HG02678 (cell line): ENCODE data around the gene NLGN1.
"Not testable (repeated sequence)": the region's sequence is repeated elsewhere in the genome, so short reads cannot be mapped to it uniquely, and the experiment has no call there.

Experiments
- ATAC-seq: cut with Tn5 transposase; IDR thresholded peaks from one replicate; pipeline ENCODE4 v1.9.1; 2021; ENCODE audit warnings: mild to moderate bottlenecking, moderate library complexity; ENCODE audit not compliant: unreplicated experiment

NLGN1 gene

DNA sequence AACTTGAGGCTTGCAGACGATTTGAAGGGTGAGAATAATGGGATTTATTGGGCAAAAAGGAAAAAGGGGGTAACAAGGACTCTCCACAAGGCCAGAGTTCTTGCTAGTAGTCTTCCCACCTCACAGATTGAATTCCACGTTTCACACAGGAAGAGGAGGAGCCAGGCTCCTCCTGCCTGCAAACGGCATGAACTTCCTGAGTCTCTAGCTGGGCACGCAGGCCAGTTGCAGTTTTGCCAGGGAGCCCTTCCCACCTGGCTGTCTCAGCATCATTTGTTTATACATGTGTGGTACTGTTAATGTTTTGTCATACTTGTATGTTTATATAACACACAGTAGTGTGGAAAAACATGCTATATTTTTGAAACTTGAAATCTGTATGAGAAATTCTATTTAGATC is 155.0 kb downstream of the NLGN1 start:
- no peak for ATAC-seq

DNA sequence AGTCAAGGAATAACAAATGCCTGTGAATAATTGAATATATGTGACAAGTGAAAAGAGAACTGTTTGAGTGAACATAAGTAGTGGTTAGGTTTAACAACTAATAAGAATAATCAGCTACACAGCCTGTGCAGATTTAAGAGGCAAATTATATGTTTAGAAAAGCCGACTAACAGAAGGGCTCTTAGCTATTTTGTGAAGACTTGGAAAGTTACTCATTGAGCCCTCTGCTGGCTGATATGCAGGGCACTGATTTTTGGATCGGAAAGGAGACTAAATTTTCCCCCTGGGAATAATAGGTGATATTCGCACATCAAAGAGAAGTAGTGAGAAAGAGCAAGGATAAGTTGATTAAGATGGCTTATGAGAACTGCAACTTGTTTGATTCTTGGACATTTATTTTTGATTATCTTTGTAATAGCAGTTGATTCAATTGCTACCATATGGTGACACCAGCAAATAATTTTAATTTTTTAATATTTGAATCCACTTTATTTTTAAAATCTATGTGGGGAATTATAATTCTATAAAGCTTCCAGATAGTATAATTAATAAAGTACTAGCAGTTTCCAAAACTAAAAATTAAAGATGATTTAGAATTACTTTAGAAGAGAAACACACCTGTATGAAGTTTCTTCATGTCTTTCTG is 156.2 kb downstream of the NLGN1 start:
- no peak for ATAC-seq

DNA sequence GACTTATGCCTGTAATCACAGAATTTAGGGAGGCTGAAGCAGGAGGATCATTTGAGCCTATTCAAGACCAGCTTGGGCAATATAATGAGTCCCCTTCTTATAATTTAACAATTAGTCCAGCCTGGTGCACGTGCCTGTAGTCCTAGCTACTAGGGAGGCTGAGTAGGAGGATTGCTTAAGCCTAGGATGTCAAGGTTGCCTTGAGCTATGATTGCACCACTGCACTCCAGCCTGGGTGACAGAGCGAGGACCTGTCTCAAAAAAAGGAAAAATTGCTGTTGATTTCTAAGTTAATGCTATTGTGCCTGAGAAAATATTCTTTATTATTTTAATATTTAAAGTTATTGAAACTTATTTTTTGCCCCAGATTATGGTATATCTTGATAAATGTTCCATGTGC is 159.0 kb downstream of the NLGN1 start:
- ATAC-seq: no peak

DNA sequence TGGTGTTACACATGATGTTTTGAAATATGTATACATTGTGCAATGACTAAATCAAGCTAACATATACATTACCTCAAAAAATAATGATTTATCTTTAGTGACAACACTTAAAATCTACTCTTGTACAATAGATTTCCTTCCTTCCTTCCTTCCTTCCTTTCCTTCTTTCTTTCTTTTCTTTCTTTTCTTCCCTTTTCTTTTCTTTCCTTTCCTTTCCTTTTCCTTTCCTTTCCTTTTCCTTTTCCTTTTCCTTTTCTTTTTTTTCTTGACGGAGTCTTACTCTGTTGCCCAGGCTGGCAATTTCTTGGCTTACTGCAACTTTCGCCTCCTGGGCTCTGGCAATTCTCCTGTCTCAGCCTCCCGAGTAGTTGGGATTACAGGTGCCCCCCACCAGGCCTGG is 170.5 kb downstream of the NLGN1 start:
- ATAC-seq: no peak

DNA sequence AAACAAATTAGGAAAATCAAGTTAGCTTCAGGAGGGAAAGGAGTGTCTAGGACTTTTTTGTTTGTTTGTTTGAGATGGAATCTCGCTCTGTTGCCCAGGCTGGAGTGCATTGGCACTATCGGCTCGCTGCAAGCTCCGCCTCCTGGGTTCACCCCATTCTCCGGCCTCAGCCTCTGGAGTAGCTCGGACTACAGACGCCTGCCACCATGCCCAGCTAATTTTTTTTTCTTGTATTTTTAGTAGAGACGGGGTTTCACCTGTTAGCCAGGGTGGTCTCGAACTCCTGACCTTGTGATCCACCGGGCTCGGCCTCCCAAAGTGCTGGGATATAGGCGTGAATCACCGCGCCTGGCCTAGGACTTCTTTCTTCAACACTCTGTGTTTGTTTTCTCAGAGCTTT is 171.1 kb downstream of the NLGN1 start:
- ATAC-seq: no peak

DNA sequence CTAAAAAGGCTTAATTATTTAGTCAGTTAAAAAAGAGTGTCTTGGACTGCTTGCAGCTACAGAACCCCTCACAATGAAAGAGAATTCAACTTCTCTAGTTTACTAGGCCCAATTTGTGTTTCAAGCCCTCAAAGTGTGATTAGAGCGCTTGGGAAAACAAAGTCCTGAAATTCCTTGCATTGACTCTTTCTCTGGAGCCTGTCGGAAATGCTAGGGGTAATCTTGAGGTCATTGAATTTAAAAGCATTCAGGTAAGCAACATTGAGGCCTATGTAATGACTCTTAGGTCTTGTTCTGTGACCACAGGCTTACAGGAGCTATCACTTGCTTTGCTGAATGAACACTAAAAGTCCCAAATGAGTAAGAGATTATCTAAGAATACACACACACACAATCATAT is 186.0 kb downstream of the NLGN1 start:
- ATAC-seq: no peak

DNA sequence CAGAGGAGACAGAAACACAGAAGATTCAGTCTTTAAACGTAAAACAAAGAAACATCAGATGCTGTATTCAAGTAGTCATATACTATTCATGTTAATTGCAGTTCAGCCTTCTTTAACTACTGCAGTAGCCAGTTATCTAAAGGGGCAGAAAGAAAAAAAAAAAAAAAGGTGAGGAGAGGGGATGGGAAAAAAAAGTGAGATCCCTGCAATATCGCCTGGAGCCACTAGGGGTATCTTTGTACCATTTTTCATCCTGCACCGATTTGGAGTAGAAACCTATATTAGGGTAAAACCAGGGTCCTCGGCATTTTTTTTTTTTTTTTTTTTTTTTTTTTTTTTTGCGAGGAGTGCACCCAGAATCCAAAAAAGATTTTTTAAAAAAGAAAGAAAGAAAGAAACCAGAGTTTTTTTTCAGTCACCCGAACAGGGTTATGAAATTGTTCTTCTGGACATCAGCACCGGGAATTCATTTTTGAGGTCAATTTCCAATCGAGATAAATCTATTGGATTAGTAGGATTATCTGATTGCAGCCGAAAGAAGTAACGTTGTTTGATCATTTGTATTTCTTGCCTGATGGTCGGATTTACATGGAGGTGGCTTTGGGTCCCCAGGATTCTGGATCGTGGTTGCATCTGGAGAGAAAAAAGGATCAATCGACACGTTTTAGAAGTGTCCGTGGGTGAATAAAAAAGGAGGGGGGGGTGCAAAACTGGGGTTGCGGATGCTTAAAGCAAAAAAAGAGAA is 186.7 kb downstream of the NLGN1 start:
- no peak for ATAC-seq

DNA sequence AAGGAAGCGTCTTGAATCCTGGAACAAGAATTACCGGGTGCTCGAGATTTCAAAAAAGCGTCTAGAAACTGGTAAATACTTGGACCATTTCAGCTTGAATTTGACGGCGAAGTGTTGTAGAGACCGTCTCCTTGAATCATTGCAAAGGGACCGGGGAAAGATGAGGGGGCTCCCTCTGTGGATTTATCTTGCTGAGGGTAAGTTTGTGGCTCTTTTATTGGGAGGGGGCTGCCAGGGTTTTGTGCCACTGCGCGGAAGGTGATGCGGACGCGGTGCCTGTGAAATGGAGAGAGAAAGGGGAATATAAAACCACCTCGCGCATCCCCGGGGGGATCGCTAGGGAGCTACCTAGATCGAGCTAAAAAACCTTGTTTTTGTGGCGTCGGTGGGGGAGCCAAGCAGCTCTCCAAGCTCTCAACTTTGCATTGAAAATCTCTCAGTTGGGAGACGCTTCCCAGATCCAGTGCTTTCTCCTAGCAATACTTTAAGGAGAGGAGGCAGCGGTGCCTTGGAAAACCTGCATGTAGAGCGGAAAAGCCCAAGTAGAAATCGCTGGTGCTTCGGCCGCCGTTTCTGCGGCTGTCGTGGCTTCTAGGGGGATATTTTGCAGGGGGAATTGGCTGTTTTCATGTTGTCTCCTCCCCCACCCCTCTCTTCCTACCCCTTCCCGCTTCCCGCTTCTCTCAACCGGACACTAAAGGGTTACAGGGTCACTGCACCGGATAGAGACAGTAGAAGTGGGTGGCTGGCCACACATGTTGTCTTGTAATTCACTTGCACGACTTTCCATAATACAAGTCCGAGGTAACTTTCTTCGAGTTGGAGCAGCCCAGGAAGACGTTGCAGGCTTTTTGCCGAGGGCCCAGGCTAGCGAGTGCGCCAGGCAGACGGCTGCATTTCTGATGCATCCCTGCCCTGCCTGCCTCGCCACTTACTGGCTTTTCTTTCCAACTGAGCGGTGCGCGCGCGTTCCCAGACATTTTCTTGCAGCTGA is 187.6 kb downstream of the NLGN1 start:
- ATAC-seq: no peak

DNA sequence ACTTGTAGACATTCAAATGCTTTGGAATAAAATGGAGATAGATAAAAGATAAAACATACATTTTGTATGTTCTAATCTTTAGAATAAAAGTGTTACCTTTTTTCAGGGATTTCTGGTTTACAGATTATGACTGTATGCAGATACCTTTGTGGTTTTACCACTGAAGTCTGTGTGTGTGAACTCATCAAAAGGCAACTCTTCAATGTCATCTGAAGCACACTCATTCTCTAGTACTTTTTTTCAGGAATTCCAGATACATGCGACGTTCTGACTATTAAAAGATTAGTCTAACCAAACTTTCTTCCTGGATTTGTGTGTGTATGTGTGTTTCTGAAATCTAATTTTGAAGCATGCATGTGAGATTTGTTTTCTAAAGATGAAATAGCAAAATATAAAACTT is 188.6 kb downstream of the NLGN1 start:
- ATAC-seq: no peak

DNA sequence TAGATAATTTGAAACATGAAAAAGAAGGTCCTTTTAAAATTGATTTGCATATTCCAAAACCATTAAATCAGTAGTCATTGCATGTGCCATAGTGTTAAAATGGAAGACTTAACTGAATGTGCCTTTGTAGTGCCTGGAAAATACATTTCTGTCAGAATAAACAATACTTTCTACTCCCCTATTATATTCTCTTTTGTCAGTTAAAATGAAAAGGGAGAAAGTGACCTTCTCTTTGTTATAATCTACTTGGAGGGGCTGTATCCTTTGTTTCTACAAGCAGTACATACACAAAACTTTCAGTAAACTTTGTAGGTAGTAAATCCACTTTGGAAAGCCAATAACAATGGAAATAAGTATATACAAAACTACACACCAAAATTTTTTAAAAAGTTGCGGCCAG is 189.5 kb downstream of the NLGN1 start:
- no peak for ATAC-seq

DNA sequence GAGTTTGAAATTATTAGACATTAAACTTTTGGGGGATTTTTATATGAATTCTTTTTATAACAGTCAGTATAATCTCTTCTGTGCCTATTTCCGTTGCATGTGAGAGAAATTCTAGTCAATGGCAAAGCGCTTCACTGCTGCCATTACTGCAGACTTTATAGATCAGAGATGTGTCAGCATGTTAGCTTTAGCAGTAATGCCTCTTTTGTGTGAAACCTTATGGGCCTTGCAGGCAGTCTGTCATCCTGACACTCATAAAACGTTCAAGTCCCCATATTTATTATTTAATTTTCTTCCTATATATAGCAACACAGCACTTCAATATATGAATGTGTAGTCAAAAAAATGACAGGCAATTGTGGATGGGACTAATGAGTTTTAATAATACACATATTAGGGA is 191.0 kb downstream of the NLGN1 start:
- ATAC-seq: no peak

DNA sequence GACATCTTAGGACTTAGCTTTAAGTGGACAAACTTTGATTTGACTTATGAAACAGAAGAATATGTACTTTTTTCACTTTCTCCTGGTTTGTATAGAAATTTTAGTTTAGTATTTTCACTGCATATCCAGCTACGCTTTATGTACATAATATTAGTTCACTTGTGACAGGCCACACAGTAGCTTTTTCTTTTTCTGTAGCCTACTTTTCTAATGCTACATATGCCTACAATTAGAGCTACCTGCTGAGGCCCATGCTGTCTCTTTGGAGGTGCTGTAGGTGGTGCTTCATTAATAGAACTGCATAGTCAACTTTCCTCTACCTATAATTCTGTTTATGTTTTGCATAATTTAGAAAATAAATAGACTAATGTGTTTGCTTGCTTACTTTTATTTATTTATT is 191.6 kb downstream of the NLGN1 start:
- ATAC-seq: no peak

DNA sequence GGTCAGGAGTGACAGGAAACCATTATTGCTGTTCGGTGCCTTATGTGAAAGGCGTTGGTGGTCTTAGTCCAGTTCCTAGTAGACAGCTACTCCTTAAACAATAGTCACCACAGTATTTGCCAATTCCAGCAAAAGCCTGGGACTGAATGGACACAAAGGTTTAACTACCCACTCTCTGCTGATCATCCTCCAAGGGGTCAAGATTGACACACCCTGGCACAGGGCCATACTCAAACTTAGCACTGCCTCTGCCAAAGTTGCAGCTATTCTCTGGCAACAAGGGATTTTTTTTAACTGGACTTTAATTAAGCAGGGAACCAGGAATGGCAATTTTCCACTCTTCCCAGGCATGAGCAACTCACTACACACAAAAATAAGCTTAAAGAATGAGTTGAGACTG is 193.9 kb downstream of the NLGN1 start:
- ATAC-seq: no peak

DNA sequence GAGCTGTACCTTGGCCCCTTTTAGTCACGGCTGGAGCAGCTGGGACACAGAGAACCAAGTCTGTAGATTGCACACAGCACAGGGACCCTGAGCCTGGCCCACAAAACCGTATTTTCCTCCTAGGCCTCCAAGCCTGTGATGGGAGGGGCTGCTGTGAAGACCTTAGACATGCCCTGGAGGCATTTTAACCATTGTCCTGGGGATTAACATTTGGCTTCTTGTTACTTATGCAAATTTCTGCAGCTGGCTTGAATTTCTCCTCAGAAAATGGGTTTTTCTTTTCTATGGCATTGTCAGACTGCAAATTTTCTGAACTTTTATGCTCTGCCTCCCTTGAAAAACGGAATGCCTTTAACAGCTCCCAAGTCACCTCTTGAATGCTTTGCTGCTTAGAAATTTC is 197.3 kb downstream of the NLGN1 start:
- ATAC-seq: not testable (repeated sequence)

DNA sequence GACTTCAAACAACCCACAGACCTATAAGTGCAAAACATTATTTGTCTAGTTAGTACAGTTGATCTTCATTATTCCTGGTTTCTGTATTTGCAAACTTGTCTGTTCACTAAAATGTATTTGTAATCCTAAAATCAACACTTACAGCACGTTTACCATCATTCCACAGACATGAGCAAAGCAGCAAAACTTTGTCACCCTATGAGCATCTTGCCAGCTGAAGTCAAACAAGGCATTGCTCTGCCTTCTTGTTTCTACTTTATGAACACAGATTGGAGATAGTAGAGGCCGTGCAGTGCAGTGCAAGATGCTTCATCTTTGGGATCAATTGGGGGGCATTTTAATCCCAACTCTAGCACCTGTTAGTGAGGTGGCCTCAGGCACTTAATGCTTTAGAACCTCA is 202.1 kb downstream of the NLGN1 start:
- no peak for ATAC-seq

DNA sequence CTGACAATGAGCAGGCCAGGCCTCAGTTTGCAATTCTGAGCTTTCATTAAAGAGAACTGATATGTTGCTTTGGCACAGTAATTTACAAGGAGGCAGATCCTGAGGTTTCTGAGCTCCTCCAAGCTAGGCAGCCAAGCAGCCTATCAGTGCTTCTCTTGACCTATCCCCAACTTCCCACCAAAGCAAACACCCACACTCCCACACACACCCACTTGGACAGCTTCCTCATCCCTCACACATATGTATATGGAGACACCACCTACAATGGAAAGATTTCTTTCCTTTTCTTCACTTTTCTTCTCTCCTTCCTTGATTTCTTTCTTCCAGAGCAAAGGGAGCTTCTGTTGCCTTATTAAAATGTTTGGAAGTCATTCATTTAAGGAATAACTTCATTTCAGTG is 217.0 kb downstream of the NLGN1 start:
- no peak for ATAC-seq

DNA sequence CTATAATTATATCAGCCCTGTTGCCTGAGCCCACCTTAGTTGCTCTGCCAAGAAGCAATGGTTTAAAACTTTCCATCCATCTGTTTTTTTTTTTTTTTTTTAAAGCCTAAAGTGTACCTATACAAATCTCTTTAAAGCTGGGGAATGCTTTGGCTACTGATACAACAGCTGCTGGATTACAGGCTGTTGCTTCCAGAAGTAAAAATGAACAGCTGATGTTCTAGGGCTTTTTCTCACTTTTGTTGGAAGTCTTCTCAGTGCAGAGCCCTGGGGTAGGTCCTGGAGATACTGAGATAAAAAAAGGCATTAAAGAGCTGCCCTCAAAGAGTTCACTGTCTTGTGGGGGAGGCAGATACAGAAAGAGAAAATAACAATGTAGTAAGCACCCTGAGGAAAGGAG is 218.1 kb downstream of the NLGN1 start:
- ATAC-seq: no peak

DNA sequence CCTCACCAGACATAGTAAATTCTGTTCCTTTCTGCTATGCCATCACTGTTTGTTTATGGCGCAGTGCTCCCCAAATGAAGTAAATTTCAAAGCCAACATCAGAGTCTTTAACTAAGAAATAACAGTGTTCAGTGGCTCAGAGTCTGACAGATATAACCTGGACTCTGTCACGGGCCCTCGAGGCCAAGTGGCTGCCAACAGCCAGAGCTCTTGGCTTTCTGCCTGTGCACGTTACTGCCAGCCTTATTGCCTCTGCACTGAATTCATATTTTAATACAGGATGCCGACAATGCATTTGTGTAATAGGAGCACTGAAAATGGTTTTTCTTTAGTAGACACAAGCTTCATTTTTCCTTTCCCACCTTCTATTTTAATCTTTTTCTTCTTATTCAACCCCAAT is 219.9 kb downstream of the NLGN1 start:
- ATAC-seq: no peak

DNA sequence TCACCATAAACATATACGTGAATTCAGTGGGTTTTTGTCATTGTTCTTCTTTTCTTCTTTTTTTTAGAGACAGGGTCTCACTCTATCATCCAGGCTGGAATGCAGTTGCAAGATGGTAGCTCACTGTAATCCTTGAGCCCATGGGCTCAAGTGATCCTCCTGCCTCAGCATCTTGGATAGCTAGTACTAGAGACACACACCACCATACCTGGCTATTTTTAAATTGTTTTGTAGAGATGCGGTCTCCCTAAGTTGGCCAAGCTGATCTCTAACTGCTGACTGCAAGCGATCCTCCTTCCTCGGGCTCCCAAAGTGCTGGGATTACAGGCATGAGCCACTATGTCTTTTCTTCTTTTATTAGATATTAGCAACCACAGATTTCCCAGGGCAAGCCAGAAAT is 220.6 kb downstream of the NLGN1 start:
- ATAC-seq: no peak

DNA sequence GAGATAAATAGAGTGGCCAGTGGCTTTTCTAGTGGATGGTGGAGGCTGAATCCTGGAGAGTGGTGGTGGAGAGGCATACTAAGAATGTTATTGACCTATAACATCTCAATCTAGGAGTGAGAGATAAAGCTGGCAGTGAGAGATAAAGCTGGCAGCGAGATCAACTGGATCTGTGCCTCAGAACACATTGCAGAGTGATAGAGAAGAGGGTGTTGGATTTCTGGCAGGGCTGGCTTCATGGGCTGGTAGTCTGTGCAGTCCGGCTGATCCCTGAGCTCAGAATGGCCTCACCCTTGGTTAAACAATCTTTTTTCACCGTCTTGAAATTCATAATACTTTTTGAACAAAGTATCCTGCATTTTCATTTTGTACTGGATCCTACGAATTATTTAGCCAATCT is 221.2 kb downstream of the NLGN1 start:
- no peak for ATAC-seq

DNA sequence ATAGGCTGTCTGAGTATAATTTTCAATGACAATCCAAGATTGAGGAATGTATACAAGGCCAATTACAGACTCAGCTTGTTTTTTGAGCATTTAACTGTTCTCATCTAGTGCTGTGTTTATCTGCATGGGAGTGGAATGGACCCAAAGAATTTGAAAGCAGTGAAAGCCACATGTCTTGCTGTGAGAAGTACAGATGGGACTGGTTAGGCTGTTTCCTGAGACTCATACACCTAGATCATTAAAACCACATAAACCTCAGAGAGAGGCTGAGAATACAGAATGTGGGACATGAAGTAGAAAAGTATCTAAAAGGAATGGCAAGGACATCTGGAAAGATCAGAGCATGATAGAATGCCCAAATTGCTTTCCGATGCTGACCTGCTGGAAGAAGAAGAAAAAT is 224.6 kb downstream of the NLGN1 start:
- no peak for ATAC-seq

DNA sequence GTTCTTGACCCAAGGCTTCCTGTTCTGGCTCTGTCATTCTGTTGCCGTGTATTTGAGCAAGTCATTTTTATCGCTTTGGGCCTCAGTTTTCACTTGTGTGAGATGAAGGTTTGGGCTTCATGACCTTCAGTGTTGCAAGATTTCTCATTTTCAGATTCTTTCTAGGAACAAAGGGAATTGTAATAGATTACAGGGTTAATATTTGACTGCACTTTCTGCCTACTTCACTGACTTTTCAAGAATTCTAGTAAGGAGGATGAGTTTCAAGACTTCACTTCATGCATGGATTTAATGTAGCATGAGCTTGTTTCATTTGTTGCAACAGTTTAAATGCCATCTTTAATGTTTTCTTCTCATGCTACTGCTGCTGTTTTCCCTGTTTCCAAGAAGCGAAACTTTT is 226.5 kb downstream of the NLGN1 start:
- no peak for ATAC-seq
